Neural cell (in vitro differentiated cells): ENCODE data around the gene SGIP1. TPM values are rescaled to one million over a fixed set of nuclear protein-coding genes. Genes with fewer than 3 reads are reported as not detected.

Experiments used
- H2AFZ ChIP-seq: fragments of 200-600, 300-800 bp; sonication (generic), shearing (Covaris generic); 2 replicates; pipeline ENCODE4 v1.6.0; 2014; ENCODE audit warnings: low read depth, mild to moderate bottlenecking, antibody characterized with exemption, low read length, moderate library complexity
- H3F3A ChIP-seq: fragments of 200-600 bp; shearing (Covaris generic); 2 replicates; pipeline ENCODE4 v1.6.1; 2016; ENCODE audit warnings: mild to moderate bottlenecking, moderate library complexity, mixed read lengths, antibody characterized with exemption, low read length; ENCODE audit not compliant: insufficient read depth, poor library complexity, severe bottlenecking
- H3K27ac ChIP-seq: fragments of 200-600, 300-800 bp; sonication (generic), shearing (Covaris generic); 2 replicates; pipeline ENCODE4 v1.5.1; 2014; ENCODE audit warnings: mild to moderate bottlenecking, low read length, moderate library complexity
- H3K27me3 ChIP-seq: fragments of 300-800, 200-600 bp; sonication (generic), shearing (Covaris generic); 2 replicates; pipeline ENCODE4 v1.6.0; 2014; ENCODE audit warnings: mild to moderate bottlenecking, low read depth, low read length, moderate library complexity; ENCODE audit not compliant: insufficient read depth
- H3K36me3 ChIP-seq: fragments of 300-800, 200-600 bp; sonication (generic), shearing (Covaris generic); 2 replicates; pipeline ENCODE4 v1.5.1; 2014; ENCODE audit warnings: mild to moderate bottlenecking, antibody characterized with exemption, low read length, moderate library complexity; ENCODE audit not compliant: insufficient read depth
- H3K4me2 ChIP-seq: fragments of 300-800, 200-600 bp; sonication (generic), shearing (Covaris generic); 2 replicates; pipeline ENCODE4 v1.6.0; 2014; ENCODE audit warnings: mild to moderate bottlenecking, low read length
- H3K4me3 ChIP-seq: fragments of 300-800, 200-600 bp; sonication (generic), shearing (Covaris generic); 2 replicates; pipeline ENCODE4 v1.5.1; 2014; ENCODE audit warnings: mild to moderate bottlenecking, low read length, moderate library complexity
- H3K79me2 ChIP-seq: fragments of 200-600 bp; shearing (Covaris generic); replicated peaks from 2 replicates; pipeline ENCODE4 v1.6.0; 2014; ENCODE audit warnings: mild to moderate bottlenecking, low read length, moderate library complexity; ENCODE audit not compliant: insufficient read depth
- H3K9ac ChIP-seq: fragments of 300-800, 200-600 bp; sonication (generic), shearing (Covaris generic); 2 replicates; pipeline ENCODE4 v1.6.1; 2016; ENCODE audit warnings: mild to moderate bottlenecking, low read length, mixed read lengths
- H3K9me2 ChIP-seq: fragments of 200-600 bp; shearing (Covaris generic); 2 replicates; pipeline ENCODE4 v1.6.1; 2016; ENCODE audit warnings: mild to moderate bottlenecking, low read length, mixed read lengths; ENCODE audit not compliant: insufficient read depth
- H3K9me3 ChIP-seq: fragments of 200-600, 300-800 bp; sonication (generic), shearing (Covaris generic); 2 replicates; pipeline ENCODE4 v1.6.1; 2016; ENCODE audit warnings: mild to moderate bottlenecking, mixed run types, low read length, moderate library complexity, mixed read lengths
- H4K20me1 ChIP-seq: fragments of 200-600 bp; shearing (Covaris generic); 2 replicates; pipeline ENCODE4 v1.6.1; 2016; ENCODE audit warnings: mild to moderate bottlenecking, mixed run types; ENCODE audit not compliant: insufficient read depth
- CTCF ChIP-seq: fragments of 450-650 bp; IDR thresholded peaks from 2 replicates; pipeline ENCODE4 v1.5.1; 2014; ENCODE audit warnings: antibody characterized with exemption, mild to moderate bottlenecking, moderate library complexity; ENCODE audit not compliant: poor library complexity, severe bottlenecking
- EP300 ChIP-seq: fragments of 450-650 bp; conservative IDR thresholded peaks from 2 replicates; pipeline ENCODE4 v1.6.1; 2014; ENCODE audit warnings: antibody characterized with exemption, mild to moderate bottlenecking, moderate library complexity; ENCODE audit not compliant: poor library complexity, severe bottlenecking
- EZH2 ChIP-seq: fragments of 200-600, 300-800 bp; shearing (Covaris generic), sonication (generic); IDR thresholded peaks from 2 replicates; pipeline ENCODE4 v1.6.1; 2014; ENCODE audit warnings: antibody characterized with exemption, low read length, borderline replicate concordance, mild to moderate bottlenecking; ENCODE audit not compliant: insufficient read depth, poor library complexity, severe bottlenecking
- MXI1 ChIP-seq: fragments of 450-650 bp; conservative IDR thresholded peaks from 2 replicates; pipeline ENCODE4 v1.6.1; 2014; ENCODE audit warnings: antibody characterized with exemption, mild to moderate bottlenecking; ENCODE audit not compliant: poor library complexity, severe bottlenecking
- POLR2AphosphoS5 ChIP-seq: IDR thresholded peaks from 2 replicates; pipeline ENCODE4 v1.6.1; 2012
- RAD21 ChIP-seq: fragments of 450-650 bp; conservative IDR thresholded peaks from 2 replicates; pipeline ENCODE4 v1.6.1; 2014; ENCODE audit warnings: antibody characterized with exemption, mild to moderate bottlenecking, moderate library complexity
- SMC3 ChIP-seq: fragments of 450-650 bp; conservative IDR thresholded peaks from 2 replicates; pipeline ENCODE4 v1.6.1; 2014; ENCODE audit warnings: antibody characterized with exemption, mild to moderate bottlenecking, moderate library complexity; ENCODE audit not compliant: poor library complexity
- TAF1 ChIP-seq: IDR thresholded peaks from 2 replicates; pipeline ENCODE4 v1.6.1; 2012; ENCODE audit warnings: low read depth
- polyA plus RNA-seq: library from polyadenylated mRNA; depleted of rRNA; stranded (reverse); fragments of >200 nt; gene quantifications from 2 replicates; pipeline ENCODE4 v1.2.3, GENCODE V29; 2014
- TF ChIP-seq, protein P1 (sequence below): IDR thresholded peaks from 2 replicates; pipeline ENCODE4 v1.6.1; 2012; ENCODE audit warnings: borderline replicate concordance

Gene SGIP1
- polyA plus RNA-seq, 1 donor from 2014 or later = 50.5 TPM

- no peak overlapping the region for H3K9ac ChIP-seq
- TF ChIP-seq CTCF (no peak), RAD21 (no peak), POLR2AphosphoS5 (no peak), EZH2 (no peak), SMC3 (no peak), MXI1 (no peak), TAF1 (no peak), EP300 (no peak)
- TF ChIP-seq, protein P1, sequence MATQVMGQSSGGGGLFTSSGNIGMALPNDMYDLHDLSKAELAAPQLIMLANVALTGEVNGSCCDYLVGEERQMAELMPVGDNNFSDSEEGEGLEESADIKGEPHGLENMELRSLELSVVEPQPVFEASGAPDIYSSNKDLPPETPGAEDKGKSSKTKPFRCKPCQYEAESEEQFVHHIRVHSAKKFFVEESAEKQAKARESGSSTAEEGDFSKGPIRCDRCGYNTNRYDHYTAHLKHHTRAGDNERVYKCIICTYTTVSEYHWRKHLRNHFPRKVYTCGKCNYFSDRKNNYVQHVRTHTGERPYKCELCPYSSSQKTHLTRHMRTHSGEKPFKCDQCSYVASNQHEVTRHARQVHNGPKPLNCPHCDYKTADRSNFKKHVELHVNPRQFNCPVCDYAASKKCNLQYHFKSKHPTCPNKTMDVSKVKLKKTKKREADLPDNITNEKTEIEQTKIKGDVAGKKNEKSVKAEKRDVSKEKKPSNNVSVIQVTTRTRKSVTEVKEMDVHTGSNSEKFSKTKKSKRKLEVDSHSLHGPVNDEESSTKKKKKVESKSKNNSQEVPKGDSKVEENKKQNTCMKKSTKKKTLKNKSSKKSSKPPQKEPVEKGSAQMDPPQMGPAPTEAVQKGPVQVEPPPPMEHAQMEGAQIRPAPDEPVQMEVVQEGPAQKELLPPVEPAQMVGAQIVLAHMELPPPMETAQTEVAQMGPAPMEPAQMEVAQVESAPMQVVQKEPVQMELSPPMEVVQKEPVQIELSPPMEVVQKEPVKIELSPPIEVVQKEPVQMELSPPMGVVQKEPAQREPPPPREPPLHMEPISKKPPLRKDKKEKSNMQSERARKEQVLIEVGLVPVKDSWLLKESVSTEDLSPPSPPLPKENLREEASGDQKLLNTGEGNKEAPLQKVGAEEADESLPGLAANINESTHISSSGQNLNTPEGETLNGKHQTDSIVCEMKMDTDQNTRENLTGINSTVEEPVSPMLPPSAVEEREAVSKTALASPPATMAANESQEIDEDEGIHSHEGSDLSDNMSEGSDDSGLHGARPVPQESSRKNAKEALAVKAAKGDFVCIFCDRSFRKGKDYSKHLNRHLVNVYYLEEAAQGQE = no peak
- H3K36me3 ChIP-seq = no peaks in the 10 kb centered on the region
- H3K27ac ChIP-seq = no peak overlapping the region
- H3K79me2 ChIP-seq = no peaks in the 10 kb centered on the region
- no peaks in the 10 kb centered on the region for H3K9me3 ChIP-seq
- H3K4me2 ChIP-seq = no peak overlapping the region
- no peak overlapping the region for H2AFZ ChIP-seq
- H3K27me3 ChIP-seq = no peaks in the 10 kb centered on the region
- H4K20me1 ChIP-seq = no peaks in the 10 kb centered on the region
- H3K9me2 ChIP-seq = no peaks in the 10 kb centered on the region
- no peak overlapping the region for H3K4me3 ChIP-seq
- H3F3A ChIP-seq = no peaks in the 10 kb centered on the region
Observed at GRCh38 chr1:66502086-66502485, 31.9 kb upstream of the SGIP1 start.

GRCh38 chr1:66503841-66504470 is 30.0 kb upstream of the SGIP1 start:
- no peaks in the 10 kb centered on the region for H3K9me2 ChIP-seq
- H3K79me2 ChIP-seq = no peaks in the 10 kb centered on the region
- no peak overlapping the region for H3K4me3 ChIP-seq
- H3K9me3 ChIP-seq = no peaks in the 10 kb centered on the region
- no peaks in the 10 kb centered on the region for H3F3A ChIP-seq
- TF ChIP-seq RAD21 = peak; percentile 63
- TF ChIP-seq, protein P1 = no peak
- TF ChIP-seq EZH2 = no peak
- TF ChIP-seq POLR2AphosphoS5 = no peak
- no peak for TF ChIP-seq TAF1
- TF ChIP-seq CTCF = peak; percentile 68
- no peak for TF ChIP-seq MXI1
- TF ChIP-seq SMC3 = peak; percentile 67
- no peak for TF ChIP-seq EP300
- H3K9ac ChIP-seq = no peak overlapping the region
- no peak overlapping the region for H3K27ac ChIP-seq
- H4K20me1 ChIP-seq = no peaks in the 10 kb centered on the region
- H2AFZ ChIP-seq = no peak overlapping the region
- H3K36me3 ChIP-seq = no peaks in the 10 kb centered on the region
- no peak overlapping the region for H3K4me2 ChIP-seq
- H3K27me3 ChIP-seq = no peaks in the 10 kb centered on the region
